HG02938 (cell line): ENCODE measurements around the gene HES4.
"Not testable (repeated sequence)": the region's sequence is repeated elsewhere in the genome, so short reads cannot be mapped to it uniquely, and the experiment has no call there.

Source experiments
- ATAC-seq: cut with Tn5 transposase; IDR thresholded peaks from one replicate; pipeline ENCODE4 v1.9.1; 2021; ENCODE audit warnings: mild to moderate bottlenecking, moderate library complexity; ENCODE audit not compliant: unreplicated experiment

HES4 gene

GRCh38 chr1:981491-981954 lies 18.4 kb downstream of the HES4 start:
- no peak for ATAC-seq

GRCh38 chr1:980602-981395 lies 19.1 kb downstream of the HES4 start:
- ATAC-seq, result no peak

GRCh38 chr1:980137-980571 lies 19.7 kb downstream of the HES4 start:
- ATAC-seq, result no peak

- ATAC-seq, result no peak
These were observed 20.2 kb downstream of the HES4 start for GRCh38 chr1:979744-980072.

GRCh38 chr1:978835-979743 lies 20.8 kb downstream of the HES4 start:
- ATAC-seq, result no peak

GRCh38 chr1:978069-978834 lies 21.6 kb downstream of the HES4 start:
- ATAC-seq, result no peak

- not testable (repeated sequence) for ATAC-seq
These were observed 23.1 kb downstream of the HES4 start for GRCh38 chr1:976791-977190.

GRCh38 chr1:975896-976683 lies 23.8 kb downstream of the HES4 start:
- ATAC-seq, result no peak

GRCh38 chr1:975365-975764 lies 24.5 kb downstream of the HES4 start:
- no peak for ATAC-seq

- no peak for ATAC-seq
These were observed 25.1 kb downstream of the HES4 start for GRCh38 chr1:974687-975328.

- ATAC-seq, result no peak
These were observed 25.6 kb downstream of the HES4 start for GRCh38 chr1:974293-974640.

GRCh38 chr1:973459-974292 lies 26.2 kb downstream of the HES4 start:
- ATAC-seq, result no peak

- ATAC-seq, result no peak
These were observed 27.0 kb downstream of the HES4 start for GRCh38 chr1:972726-973458.

GRCh38 chr1:971751-972506 lies 28.0 kb downstream of the HES4 start:
- no peak for ATAC-seq

- ATAC-seq, result no peak
These were observed 28.7 kb downstream of the HES4 start for GRCh38 chr1:970973-971730.

GRCh38 chr1:970242-970972 lies 29.5 kb downstream of the HES4 start:
- no peak for ATAC-seq
